Measurements from ENCODE around the gene ALX3.
A peak's percentile ranks its signal among the peaks of the same experiment; 100 is the strongest.

Gene ALX3

DNA sequence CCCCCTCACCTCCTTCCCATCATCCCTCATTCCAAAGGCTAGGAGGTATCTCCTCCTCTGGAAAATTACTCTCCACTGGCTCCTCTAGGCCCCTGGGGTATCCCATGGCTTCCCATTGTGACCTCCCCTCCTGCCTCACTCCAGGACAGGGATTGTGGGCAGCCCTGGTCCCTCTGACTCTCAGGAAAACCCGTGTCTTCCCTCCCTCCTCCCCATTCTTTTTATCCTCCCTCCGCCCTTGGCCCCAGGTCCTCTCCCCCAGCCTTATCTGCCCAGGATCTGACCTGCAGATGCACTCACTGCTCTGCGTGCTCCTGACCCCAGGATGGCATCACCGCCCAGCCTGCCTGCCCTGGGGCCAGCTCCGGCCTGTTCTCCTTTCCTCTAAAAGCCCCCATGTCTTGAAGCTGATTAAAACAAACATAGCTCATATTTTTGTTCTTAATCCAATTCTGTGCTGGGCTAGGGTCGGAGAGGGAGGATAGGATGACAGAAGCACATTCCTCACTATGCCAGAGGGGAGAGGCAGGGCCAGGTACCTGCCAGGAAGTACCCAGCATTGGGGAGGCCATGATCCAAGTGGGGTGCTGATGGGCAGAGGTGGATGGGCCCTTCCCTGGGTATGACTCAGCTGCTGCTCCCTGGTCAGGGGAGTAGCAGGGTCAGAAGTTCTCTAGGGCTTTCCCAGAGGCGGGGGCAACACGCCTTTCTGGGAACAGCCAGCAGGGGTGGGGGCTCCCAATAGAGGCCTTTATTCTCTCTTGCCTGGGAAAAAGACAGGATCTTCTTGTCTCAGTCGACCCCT lies 28.0 kb upstream of the ALX3 start:
- TF ChIP-seq POLR2A (IDR thresholded peaks at IDR 0.05; ENCODE audit: low read depth, low read length): no peak
- FAIRE-seq: no peak
- DNase-seq (ENCODE audit: insufficient read length, low spot score): no peak

DNA sequence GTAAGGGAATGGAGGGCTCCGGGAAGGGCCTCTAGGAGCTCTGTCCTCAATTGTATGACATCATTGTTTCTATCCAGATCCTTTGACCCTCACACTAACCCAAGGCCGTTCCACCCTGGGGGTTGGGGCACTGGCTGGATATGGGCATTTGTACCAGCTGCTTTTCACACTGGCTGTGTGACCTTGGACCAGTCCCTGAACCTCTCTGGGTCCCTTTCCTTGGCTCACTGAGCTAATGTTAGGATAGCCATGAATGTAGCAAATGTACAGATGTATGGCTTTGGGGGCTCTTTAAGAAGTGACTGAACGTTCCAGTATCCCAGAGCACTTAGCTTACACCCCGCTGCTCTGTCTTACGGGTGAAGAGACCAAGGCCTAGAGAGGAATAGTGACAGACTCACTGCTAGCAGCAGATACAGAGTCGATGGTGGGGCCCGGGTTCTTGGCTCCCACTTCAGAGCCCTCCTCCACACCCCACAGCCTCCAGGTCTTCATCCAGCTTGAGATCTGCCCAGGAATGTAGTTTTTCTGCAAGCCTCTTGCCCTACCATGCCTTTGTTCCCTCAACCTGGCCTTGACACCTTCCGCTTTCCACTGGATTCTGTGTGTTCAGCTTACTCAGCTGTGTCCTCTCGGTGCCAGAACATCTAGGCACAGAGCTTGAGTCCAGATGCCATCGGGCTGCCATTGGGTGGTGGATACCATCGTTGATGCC lies 27.2 kb upstream of the ALX3 start:
- no peak for FAIRE-seq
- TF ChIP-seq POLR2A (IDR thresholded peaks at IDR 0.05; ENCODE audit: low read depth, low read length): no peak
- DNase-seq (ENCODE audit: insufficient read length, low spot score): no peak

DNA sequence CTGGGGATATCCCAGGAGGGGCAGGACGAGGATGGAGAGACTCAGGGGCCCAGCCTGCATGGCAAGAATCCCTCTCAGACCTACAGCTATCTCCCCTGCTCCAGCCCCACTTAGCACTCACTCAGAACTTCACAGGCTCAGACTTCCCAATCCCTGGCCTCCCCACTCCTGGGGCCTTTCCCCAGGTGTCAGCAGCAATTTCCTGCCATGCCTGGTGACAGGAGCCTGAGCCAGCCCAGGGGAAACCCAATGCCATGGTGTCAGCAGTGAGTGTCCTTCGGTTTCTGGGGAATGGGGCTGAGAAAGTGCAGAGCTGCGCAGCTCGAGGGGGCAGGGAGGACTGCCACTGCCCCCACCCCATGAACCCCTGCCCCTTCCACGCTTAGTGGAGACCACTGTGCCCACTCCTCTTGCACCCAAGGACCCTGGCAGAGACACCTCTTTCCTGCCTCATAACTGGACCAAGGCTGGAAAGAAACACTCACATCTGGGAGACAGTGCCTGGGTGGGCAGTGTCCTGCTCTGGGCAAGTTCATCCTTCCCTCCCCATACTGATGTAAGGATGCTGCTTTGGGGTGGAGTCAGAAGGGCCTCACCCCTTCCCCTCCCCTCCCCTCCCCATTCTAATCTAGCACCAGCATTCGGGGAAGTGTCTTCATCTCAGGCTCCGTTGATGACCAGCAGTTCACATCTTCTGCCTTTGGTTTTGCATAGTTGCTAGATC lies 24.6 kb upstream of the ALX3 start:
- DNase-seq (ENCODE audit: insufficient read length, low spot score) (no peak), FAIRE-seq (no peak)
- no peak for TF ChIP-seq POLR2A (IDR thresholded peaks at IDR 0.05; ENCODE audit: low read depth, low read length)

DNA sequence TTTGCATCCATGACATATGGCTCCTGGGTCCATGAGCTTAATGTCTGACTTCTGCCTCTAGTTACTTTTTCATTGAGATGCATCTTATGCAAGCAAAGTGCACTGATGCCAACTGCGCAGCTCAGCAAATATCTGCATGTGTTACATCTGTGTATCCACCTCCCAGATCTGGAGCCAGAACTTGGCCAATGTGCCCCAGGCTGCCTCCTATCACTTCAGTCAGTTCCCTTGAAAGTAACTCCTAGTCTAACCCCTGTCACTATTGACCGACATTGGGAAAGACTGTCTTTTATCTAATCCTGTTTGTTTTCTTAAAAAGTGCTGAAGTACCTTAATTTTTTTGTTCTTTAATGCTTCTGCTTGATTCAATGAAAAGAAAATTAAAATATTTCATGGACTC lies 22.5 kb upstream of the ALX3 start:
- TF ChIP-seq POLR2A (IDR thresholded peaks at IDR 0.05; ENCODE audit: low read depth, low read length): no peak
- no peak for DNase-seq (ENCODE audit: insufficient read length, low spot score)
- FAIRE-seq: no peak

DNA sequence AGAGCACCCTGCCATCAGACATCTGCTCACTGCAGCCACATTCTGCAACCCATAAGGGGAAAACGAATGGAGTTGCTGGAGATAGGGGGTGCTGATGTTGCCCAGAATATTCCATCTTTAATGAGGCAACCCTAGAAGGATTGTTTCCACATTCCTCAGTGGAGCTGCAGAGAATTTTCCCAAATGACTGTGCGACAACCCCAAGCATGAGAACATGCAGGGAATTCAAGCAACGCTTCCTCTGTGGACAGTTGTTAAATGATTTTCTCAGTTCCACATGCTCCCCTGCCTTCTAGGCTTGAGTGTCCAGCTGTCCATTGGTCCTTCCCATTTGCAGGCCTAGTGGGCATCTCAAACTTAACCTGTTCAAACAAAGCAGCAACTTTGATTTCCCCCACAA lies 21.3 kb upstream of the ALX3 start:
- no peak for FAIRE-seq
- DNase-seq (ENCODE audit: insufficient read length, low spot score): no peak
- TF ChIP-seq POLR2A (IDR thresholded peaks at IDR 0.05; ENCODE audit: low read depth, low read length): no peak

DNA sequence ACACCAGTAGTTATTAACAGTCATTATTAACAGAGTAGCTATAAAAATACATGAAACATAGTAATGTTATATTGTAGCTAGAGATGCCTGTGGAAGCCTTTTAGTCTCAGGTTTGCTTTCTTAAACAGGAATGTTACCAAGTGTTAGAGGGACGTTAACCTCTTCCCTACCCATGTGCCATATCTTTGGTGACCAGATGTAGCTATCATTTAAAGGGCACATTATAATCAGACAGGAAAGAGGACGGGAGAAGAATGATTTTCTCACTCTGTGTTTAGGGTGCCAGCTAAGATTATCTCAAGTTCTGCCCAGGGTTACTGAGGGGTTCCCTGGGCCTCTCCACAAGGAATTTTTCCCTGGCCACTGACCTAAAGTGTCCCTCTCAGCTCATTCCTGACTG lies 20.9 kb upstream of the ALX3 start:
- FAIRE-seq (no peak), DNase-seq (ENCODE audit: insufficient read length, low spot score) (no peak)
- TF ChIP-seq POLR2A (IDR thresholded peaks at IDR 0.05; ENCODE audit: low read depth, low read length): no peak

DNA sequence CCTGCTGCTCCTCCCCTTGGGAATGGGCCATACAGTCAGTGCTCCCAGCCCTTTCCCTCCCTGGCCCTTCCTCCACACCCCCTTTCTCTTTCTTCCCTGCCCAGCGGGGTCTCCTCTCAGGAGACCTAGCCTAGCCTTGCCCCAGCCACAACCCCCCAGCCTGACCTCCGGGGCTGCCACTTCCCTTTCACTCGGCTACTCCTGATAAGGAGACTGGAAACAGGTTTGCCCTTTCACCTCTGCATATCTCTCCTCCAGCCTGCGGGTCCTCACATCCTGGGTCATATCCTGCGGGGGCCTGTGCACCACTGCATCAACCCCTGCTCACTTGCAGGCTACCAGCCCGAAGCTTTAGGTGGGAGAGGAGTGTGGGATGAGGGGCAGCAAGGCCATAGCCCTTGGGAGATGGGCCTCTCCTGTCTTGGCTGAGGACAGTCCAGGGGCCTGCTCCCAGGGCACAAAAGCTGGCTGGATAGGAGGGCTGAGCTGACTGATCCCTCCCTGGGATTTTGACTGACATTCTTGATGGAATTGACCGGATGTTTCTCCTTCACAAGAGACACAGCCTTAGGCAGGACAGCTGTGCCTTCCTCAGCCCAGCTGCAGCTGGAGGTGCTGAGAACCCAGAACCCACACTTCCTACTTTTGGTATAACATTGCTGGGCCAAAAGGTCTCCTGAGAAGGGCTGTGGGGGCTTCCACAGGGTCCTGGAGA lies 19.2 kb upstream of the ALX3 start:
- no peak for TF ChIP-seq POLR2A (IDR thresholded peaks at IDR 0.05; ENCODE audit: low read depth, low read length)
- DNase-seq (ENCODE audit: insufficient read length, low spot score) (no peak), FAIRE-seq (no peak)

DNA sequence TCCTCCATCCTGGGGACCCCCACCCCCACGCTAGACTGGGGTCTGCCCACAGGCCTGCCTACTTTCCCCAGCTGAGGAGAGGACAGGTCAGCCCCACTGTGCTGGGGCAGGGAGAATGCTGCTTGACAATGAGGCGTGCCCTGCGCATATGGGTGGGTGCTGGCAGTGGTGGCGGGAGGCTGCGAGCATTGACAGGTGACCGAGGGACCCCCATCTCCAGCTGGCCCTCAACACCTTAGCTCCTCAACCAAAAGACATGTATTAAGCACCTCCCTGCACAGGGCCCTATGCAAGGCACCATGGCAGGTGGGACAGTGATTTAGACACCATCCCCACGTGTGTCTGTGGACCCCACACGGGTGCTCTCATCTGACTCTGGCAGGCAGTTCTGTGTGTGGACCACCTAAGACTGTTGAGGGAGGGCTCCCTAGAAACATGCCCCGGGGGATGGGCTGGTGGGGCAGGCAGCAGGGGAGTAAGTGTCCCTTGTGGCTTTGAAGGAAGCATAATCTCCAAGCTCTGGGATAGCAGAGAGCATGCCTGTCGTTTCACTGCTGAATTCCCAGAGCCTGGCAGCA lies 18.4 kb upstream of the ALX3 start:
- TF ChIP-seq POLR2A (IDR thresholded peaks at IDR 0.05; ENCODE audit: low read depth, low read length): no peak

DNA sequence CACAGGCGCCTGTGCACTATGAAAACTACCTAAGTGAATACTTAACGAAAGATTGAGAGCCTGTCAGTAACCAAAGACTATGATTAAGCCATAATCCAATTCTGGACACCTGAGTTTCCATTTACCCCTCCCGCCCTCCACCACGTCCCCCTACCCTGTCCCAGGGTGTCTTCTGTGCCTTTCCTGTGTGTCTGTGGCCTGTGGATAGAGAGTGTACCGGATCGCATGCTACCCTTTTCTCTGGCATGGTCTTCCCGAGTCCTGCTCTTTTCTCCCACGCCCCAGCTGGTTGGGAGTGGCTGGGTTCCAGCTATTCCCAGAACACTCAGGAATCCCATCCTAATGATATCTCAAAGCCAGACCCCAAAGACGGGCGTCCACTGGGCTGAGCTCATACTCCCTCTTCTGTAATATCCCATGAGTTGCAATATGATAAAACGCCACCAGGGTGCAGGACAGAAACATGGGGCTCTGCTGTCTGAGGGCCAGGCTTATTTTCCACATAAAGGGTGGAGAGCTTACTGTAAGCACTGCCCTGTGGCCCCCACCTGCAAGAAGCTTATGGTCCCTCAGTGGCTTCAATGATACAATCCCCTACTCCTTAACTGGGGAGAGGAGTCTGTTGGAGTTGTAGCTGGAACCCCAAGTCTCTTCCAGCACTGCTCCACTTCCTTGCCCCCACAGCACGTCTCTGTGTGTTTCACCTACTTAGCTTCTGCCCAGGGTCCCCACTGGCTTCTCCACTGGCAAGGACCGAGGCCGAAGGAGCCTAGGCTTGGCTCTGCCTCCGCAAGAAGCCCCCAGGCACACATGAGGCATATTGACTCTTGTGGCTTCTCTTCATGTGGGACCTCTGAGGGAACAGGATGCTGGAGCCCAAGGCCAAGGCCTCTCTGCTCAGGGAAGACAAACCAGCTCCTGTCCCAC lies 17.6 kb upstream of the ALX3 start:
- DNase-seq (ENCODE audit: insufficient read length, low spot score): peak; percentile 82
- FAIRE-seq: no peak
- TF ChIP-seq POLR2A (IDR thresholded peaks at IDR 0.05; ENCODE audit: low read depth, low read length): no peak

More for the DNA sequence above, 18.4 kb upstream of the ALX3 start:
- no peak for DNase-seq (ENCODE audit: insufficient read length, low spot score)
- no peak for FAIRE-seq

DNA sequence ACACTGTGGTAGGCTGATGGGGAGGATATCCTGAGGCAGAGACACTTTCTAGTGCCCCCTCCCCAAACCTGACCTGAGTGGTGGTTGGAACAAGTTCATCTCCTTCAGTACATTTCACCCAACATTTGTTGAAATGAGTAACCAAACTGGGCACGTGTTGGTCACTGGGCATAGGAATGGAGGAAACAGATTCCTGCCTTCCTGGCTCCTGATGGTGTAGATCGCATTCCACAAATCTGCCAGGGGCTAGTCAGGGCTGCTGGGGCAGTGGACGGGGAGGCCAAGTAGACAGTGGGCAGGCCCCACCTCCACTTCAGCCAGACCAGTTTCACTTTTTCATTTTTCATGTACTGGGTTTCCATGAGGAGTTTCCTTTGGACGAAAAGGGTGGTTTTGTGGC lies 16.5 kb upstream of the ALX3 start:
- no peak for TF ChIP-seq POLR2A (IDR thresholded peaks at IDR 0.05; ENCODE audit: low read depth, low read length)
- DNase-seq (ENCODE audit: insufficient read length, low spot score) (no peak), FAIRE-seq (no peak)

DNA sequence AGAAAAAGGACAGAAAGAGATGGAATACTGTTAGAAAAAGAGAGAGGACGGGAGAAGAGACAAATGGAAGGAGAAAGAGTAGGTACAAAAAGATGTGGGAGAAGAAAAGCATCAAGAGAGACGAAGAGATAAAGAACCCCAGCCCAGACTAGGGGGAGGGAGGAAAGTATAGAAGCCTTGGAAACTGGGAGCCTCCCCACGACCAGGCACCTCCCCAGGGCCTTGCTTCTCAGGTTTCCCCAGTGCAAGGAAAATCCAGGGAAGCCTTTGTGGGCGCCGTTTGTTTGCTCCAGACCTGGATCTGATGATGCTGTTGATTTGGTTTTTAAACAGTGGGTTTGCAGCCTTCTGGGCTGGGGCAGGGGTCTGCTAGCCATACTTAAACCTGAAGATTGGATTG lies 15.2 kb upstream of the ALX3 start:
- FAIRE-seq: no peak
- no peak for DNase-seq (ENCODE audit: insufficient read length, low spot score)
- no peak for TF ChIP-seq POLR2A (IDR thresholded peaks at IDR 0.05; ENCODE audit: low read depth, low read length)

DNA sequence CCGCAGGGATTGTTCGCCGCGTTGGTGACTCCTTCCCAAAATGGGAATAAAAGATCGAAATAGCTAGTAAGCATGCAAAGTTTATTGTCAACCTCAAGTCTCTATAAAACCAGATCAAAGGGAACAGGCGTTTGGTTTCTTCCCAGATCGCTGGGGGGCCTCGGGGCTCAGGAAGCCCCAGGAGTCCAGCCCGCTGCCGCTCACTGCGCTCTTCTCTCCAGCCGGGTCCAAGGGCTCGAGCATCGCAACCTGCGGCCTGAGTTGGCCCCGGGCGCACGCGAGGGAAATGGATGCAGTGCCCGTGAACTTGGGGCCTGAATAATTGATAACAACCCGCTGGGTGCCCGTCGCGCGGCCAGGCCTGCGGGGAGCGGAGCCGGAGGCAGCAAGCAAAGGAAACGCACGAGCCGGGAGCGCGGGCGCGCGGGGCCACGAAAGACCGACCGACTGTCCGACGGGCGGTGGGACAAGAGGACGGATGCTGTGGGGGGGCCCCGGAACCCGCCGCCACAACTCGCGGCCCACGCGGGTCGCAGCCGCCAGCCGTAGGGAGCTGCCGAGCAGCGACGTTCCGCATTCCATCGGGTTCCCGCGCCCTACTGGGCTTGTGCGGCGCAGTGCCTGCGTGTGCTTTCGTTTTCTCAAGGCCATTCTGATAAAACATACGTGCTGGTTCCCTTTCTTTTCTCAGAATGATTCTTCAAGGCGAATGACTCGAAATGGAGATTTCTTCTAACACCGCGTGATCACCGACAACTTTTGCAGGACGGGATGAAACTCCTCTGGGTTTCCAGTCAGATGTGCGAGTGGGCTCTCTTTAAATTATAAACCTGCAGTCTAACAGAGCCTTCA lies 14.0 kb upstream of the ALX3 start:
- DNase-seq (ENCODE audit: insufficient read length, low spot score): no peak
- FAIRE-seq: no peak
- no peak for TF ChIP-seq POLR2A (IDR thresholded peaks at IDR 0.05; ENCODE audit: low read depth, low read length)
